ENCODE measurements around the gene PFDN5. TPM values are rescaled to one million over a fixed set of nuclear protein-coding genes. Genes with fewer than 3 reads are reported as not detected.
"Not testable (repeated sequence)": the region's sequence is repeated elsewhere in the genome, so short reads cannot be mapped to it uniquely, and the experiment has no call there.

Gene PFDN5
- total RNA-seq, 1 experiment from 2014 or later = 497 TPM

DNA sequence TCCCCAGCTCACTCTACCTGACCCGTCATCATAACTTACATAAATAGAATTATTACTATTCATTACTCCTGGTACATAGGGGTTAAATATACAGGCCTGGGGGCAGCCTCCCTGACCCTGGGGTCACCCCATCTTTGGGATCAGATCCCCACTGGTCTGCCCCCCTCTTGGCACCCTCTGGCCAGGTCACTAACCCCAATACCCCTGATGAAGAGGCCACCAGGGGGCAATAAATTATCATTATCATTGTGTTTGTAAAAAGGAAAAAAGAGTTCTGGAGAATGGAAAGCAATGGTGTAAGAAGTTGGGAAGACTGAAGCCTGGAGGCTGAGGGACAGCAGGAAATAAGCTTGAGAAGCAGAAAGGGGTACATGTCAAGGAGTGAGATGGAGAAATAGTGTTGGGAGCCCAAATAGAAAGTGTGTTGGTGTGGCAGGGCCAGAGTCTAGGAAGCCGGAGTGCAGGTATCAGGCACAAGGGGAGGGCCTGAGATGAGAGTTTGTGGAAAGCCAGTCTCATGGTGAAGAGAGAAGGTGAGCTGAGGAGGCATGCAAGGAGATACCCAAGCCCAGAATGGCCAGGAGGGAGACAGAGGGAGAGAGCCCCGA is 32.2 kb downstream of the PFDN5 start:
- peak; percentile 25 for DNase-seq (ENCODE audit: low read depth)

DNA sequence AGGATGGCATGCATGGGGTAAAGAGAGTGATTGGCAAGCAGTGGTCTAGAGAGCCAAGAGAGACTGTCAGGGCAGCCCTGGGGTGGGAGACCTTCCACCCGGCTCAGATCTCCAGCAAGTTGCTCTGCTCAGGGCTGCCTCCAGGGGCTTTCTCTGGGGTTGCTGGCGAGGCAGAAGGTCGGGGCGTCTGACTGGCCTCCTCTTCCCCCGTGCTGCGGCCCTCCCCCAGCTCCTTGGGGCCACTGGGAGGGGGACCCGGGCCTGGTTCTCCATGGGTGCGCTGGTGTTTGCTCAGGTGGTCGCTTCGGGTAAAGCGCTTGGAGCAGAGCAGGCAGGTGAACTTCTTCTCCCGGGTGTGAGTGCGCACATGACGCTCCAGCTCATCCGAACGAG is 32.7 kb downstream of the PFDN5 start:
- no peak for DNase-seq (ENCODE audit: low read depth)

DNA sequence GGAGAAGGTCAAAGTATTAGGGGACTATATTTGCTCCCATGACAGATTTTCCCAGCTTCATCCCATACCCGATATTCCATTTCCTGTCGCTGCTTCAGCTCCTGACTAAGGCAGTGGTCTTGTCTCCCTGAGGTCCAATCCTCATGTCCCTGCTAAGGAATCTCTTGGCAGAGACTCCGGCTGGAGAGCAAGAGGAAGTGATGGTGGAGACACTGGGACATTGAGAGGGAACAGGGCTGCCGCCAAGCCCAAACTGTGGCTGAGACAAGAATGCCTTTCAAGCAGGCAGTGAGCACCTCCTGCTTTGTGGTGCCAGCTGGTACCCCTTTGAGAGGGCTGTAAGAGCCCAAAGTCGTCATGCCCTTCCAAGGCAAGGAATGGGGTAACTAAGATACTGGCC is 35.3 kb downstream of the PFDN5 start:
- no peak for DNase-seq (ENCODE audit: low read depth)

DNA sequence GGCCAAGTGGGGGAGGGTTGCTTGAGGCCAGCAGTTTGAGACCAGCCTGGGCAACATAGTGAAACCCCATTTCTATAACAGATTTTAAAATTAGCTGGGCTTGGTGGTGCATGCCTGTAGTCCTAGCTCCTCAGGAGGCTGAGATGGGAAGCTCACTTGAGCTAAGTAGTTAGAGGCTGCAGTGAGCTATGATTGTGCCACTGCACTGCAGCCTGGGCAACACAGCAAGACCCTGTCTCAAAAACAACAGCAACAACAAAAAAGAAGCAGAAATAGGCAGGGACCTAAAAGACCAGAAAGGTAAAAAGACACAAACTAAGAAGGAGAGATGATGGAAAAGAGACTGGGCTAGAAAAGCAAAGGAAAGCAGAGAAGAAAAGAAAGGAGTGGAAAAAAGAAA is 37.0 kb downstream of the PFDN5 start:
- not testable (repeated sequence) for DNase-seq (ENCODE audit: low read depth)

DNA sequence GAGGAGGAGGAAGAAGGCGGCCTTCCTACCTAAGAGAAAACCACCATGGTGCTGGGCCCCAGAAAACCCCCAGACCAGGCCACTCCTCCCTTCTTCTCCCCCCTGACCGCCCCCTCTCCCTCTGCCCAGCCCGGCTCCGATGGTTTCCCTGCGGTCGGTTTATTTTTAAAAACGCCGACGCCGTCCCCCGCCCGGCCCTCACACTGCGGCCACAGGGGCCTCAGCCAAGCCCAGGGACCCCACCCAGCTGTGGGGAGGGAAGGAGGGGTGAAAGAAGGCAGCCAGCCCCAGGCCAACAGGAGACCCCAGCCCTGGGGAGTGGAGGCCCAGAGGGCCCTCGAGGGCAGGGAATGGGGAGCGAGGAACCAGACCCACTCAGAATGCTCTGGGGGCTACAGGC is 37.4 kb downstream of the PFDN5 start:
- no peak for DNase-seq (ENCODE audit: low read depth)

DNA sequence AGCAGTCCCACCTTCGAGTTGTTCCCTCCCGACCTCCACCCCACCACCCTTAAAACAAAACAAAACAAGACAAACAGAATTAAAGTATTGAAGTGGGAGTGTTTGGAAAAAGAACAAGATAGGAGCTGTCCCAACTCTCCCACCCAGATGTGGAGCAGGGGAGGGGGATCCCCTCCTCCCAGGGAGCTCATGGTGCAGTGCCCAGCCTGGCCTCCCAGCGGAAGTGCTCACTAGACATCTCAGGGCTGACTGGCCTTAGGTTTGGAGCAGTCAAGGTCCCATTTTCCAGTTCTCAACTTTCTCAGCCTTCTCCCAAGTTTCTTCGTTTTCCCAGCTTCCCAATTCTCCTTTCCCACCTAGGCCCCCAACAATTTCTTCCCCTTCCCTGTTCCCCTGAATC is 37.9 kb downstream of the PFDN5 start:
- no peak for DNase-seq (ENCODE audit: low read depth)

DNA sequence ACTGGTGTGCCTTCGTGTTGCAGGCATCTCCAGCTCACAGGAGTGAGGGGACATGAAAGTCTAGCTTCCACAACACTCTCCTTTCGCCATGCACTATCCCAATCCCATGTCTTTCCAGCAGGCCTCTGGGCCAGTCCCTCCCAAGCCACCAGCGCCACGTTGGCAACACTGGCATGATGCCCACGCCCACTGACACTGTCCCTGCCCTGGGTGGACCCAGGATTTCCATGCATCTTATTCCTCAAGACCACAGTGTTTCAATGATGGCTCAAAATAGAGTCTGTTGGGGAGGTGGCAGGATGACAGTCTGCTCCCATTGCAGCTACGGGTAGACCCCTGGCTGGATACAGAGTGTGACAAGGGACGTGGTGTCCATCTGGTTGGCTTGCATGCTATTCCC is 38.5 kb downstream of the PFDN5 start:
- DNase-seq (ENCODE audit: low read depth) = no peak

DNA sequence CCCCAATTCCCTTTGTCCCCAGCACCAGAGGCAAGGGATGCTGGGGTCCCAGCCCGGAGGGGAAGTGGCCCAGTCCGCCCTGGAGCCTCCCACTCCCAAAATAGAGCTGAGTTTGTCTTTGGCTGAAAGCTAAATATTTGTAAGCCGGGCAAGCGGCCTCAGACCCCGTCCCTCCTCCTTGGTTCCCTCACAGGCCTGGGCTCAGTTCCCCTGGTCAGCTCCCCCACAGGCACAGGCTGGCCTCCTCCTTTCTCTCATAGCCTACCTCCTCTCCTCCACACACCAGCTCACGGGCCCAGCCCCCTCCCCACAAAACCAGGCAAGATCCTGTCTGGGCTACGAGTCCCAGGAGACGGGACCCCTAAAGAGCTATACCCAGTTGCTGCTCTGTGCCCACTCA is 39.5 kb downstream of the PFDN5 start:
- no peak for DNase-seq (ENCODE audit: low read depth)

DNA sequence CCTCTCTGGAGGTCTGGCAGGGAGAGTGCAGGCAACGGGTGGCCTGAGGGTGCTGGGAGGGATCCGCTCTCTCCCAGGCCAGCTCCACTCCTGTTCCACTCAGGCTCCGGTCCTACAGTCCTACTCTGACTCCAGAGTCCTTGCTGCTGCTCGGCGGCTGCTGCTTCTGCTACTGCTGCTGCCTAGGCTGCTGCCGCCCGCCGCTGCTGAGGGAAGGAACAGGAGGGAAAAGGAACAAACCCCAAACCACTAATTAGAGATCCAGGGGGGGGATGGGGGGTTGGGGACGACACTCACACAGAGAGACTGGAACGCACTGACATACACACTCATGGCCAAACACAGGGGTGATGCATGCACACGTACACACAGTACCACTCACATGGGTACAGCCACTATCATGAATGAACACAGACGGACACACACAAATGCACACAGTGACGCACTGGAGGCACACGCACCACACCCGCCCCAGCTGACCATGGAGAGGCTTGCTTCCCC is 40.9 kb downstream of the PFDN5 start, which contains the start of gene SP7:
TSS of gene SP7 (minus strand) at position 174 of the 501 bp plus-strand sequence. CDS start 708 bp downstream, outside the sequence.
- DNase-seq (ENCODE audit: low read depth) = no peak

DNA sequence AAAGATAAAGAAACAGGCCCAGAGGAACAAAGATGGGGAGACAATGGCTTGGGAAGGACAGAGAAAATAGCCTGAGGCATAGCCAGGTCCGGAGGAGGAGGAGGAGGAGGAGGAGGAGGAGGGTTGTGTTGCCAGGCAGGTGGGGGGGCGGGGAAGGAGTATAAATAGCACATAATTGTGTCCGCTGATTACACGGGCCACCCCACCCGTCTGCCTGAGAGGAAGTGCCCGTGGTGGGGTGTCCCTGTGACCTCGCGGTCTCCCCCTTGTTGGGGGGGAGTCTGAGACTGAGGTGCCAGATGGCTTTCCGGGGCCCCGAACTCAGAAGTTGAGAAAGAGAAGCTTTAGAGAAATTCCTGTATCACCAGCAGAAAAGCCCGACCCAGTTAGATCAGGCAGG is 42.7 kb downstream of the PFDN5 start:
- no peak for DNase-seq (ENCODE audit: low read depth)

DNA sequence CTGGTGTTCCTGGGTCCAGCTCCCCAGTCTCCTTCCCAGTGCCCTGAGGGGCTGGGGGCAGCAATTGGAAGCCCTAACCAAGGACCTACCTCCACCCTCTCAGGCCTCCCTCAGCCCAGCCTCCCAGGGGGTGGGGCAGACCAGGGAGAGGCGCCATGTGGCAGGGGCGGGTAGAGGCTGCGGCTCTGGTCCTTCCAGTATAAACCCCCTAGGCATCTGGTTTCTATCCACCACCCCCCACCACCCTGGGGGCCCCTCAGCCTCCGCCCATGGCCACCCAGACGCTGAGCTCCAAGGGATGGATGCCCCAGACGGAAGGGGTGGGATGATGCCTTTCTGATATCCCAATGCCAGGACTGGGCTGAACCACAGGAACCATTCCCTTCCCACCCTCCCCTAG is 43.6 kb downstream of the PFDN5 start:
- no peak for DNase-seq (ENCODE audit: low read depth)

DNA sequence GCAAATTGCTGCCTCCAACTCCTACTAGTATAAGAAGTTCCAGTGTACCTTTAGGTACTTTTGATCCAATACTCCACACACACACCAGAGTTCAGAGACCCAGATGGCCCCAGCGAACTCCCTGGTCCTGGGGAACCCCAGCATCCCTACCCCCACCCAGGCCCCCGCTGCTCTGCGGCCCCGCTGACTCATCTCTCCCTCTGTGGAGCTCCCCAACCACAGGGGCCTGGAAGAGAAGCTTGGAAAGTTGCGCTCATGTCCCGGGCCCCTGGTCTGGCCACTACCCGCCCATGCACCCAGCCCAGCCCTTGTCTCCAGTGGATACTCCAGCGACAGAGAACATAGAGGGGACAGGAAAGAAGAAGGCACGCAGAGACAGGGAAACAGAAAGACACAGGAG is 45.1 kb downstream of the PFDN5 start:
- DNase-seq (ENCODE audit: low read depth) = peak; percentile 28

DNA sequence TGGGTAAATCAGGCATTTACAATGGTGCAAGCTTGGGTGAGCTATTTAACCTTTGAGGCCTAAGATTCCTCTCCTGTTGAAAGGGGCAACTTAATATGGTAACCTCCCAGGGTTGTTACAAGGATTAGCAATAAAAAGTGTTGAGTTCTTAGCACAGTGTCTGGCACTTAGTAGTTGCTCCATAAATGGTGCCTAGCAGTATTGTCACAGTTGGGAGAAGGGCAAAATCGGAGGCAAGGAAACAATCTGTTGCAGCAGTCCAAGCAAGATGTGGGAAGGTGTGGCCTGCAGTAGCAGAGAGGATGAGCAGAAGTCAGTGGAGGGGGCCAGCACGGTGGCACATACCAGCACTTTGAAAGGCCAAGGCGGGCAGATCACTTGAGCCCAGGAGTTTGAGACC is 48.1 kb downstream of the PFDN5 start:
- no peak for DNase-seq (ENCODE audit: low read depth)

DNA sequence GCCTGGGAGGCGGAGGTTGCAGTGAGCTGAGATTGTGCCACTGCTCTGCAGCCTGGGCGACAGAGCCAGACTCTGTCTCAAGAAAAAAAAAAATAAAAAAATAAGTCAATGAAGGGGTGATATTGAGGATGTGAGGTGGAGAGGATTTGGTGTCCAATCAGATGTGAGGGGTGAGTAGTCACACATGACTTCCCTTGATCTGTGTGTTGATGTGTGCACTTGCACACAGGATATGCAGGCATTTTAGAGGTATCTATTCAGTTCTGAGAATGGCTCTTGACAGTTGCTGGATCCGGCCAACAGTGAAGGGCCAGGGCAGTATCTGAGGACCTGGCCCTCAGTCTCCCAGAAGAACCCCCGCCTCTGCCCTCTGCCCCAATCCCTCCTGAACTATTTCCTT is 48.6 kb downstream of the PFDN5 start:
- no peak for DNase-seq (ENCODE audit: low read depth)

DNA sequence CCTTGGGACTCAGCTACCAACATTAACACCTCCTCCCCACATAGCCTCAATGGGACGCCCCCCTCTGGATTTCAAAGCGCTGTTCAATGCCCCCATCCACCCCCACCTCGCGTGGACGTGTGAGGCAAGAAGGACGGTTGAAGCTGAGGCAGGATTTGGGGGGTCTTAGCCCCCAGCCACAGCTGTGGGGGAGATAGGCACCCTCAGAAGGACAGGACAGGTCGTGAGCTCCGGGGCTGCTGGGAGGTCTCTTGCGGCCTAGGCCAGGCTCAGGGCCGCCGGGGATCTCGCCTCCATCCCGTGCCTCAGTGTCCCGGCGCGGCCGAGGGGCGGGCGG is 49.1 kb downstream of the PFDN5 start:
- DNase-seq (ENCODE audit: low read depth) = no peak

DNA sequence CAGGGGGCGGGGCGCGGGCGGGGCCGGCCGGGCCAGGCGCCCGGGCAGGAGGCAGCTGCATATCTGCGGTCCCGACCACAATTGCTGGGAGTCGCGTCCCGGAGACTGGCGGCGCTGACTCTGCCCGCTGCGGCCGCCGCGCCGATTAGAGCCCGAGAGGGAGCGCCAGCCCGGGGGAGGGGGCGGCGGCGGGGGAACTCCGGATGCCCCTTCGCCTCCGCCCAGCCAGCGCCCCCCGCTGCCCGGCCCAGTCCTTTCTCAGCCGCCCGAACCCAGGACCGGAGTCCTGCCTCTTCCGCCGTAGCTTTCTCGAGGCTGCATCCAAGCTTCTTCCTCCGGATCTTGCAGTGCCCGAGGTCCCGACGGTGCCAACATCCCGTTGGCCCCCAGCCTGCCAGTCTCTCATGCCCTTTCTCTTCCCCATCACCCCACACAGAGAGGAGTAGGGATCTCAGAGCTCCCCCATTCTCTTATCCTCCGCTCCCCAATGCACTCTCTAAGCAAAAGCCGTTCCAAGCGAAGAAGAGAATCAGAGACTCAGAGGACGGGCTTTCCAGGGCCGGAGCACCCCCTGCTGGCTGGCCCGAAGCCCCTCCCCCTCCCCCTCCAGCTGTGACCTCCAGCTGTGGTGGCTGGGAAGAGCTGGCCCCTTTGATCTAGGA is 49.6 kb downstream of the PFDN5 start:
- peak; percentile 71 for DNase-seq (ENCODE audit: low read depth)

DNA sequence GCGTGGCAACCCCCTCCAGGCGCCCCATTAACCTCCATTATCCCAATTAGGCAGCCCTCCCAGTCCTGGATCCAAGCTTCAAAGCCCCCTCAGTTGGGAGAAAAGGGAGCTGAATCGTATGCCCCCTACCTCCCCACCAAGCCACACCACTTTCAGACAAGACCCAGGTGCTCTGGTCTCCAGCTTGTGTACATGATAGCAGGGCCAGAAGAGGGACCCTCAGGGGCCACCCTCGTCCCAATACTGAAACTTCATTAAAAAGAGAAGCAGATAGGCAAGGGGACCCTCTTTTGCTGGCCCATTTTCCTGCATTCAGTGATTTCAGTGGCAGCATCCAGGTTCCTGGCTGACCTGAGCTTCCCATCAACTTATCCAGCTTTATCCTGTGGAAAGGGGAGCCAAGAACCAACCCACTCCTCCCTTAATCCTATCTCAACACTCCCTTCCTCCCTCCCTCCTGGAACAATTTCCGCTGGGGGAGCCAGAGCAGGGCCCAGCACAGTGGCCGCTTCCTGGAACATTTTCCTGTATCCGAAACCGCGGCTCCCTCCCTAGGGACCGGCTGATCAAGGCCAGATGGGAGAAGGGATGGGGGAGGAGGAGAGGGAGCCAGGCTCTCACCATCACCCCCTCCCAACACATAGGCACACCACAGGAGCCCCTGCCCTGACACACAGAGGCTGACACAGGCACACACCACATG is 50.3 kb downstream of the PFDN5 start:
- DNase-seq (ENCODE audit: low read depth) = peak; percentile 59

DNA sequence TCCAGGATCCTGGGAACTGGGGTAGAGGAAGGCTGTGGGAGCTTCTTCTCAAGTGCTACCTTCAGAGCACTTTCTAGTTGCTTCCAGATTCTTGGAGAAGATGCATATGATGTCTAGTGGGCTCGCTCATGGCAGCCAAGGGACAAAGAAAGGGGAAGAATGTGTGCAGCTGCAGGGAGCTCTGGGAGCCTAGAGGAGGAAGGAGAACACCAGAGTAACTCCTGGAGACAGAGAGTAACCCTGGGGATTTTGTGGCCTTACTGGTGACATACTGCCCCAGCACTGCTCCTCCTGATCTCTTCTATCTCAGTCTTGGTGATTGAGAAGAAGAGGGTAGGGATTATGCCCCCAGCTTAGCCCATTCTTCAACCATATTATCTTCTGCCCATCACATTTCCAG is 51.1 kb downstream of the PFDN5 start:
- DNase-seq (ENCODE audit: low read depth) = no peak

DNA sequence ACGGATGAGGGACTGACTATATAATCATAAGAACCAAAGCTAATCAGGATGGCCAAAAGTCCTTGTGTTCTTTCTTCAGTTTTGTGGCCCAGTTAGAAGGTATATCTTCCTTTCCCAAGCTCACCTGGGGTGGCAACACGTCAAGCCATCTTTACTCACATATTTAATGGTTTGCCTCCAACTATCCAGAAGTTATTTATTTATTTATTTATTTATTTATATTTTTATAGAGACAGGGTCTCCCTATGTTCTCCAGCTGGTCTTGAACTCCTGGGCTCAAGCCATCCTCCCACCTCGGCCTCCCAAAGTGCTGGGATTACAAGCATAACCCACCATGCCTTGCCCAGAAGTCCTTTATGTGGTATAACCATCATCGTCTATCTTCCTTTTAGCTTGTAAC is 52.6 kb downstream of the PFDN5 start:
- DNase-seq (ENCODE audit: low read depth) = no peak

Measured in RPMI7951 (cell line).